Measurements from ENCODE around the gene CCDC87.
A peak's percentile ranks its signal among the peaks of the same experiment; 100 is the strongest.
"Not testable (repeated sequence)": the region's sequence is repeated elsewhere in the genome, so short reads cannot be mapped to it uniquely, and the experiment has no call there.

Gene CCDC87

GRCh38 chr11:66614073-66614472 is 21.2 kb upstream of the CCDC87 start:
- DNase-seq: no peak

- no peak for DNase-seq
These were observed 19.6 kb upstream of the CCDC87 start for GRCh38 chr11:66612458-66612857.

- DNase-seq: no peak
These were observed 17.1 kb upstream of the CCDC87 start for GRCh38 chr11:66609721-66610617.

GRCh38 chr11:66607126-66607834 is 14.4 kb upstream of the CCDC87 start:
- no peak for DNase-seq

- not testable (repeated sequence) for DNase-seq
These were observed 13.7 kb upstream of the CCDC87 start for GRCh38 chr11:66606608-66607007.

GRCh38 chr11:66604155-66604554 is 11.3 kb upstream of the CCDC87 start:
- DNase-seq: no peak

- DNase-seq: no peak
These were observed 10.2 kb upstream of the CCDC87 start for GRCh38 chr11:66603072-66603471.

GRCh38 chr11:66600631-66601233 is 7.9 kb upstream of the CCDC87 start:
- DNase-seq: no peak

- no peak for DNase-seq
These were observed 7.4 kb upstream of the CCDC87 start for GRCh38 chr11:66600219-66600618.

GRCh38 chr11:66598993-66599392 is 6.1 kb upstream of the CCDC87 start:
- DNase-seq: no peak

GRCh38 chr11:66595245-66595904 is 2.5 kb upstream of the CCDC87 start:
- no peak for DNase-seq

GRCh38 chr11:66593650-66594049 is 787 bp upstream of the CCDC87 start:
- no peak for DNase-seq

GRCh38 chr11:66593303-66593635 is 406 bp upstream of the CCDC87 start:
- DNase-seq: no peak

GRCh38 chr11:66591175-66591574 is 1.7 kb downstream of the CCDC87 start:
- DNase-seq: no peak

GRCh38 chr11:66589996-66590675 is 2.7 kb downstream of the CCDC87 start:
- no peak for DNase-seq

GRCh38 chr11:66589315-66589714 is 3.5 kb downstream of the CCDC87 start:
- not testable (repeated sequence) for DNase-seq

GRCh38 chr11:66586136-66586535 is 6.7 kb downstream of the CCDC87 start:
- DNase-seq: no peak

GRCh38 chr11:66585447-66585846 is 7.4 kb downstream of the CCDC87 start:
- DNase-seq: not testable (repeated sequence)

- DNase-seq: not testable (repeated sequence)
These were observed 10.2 kb downstream of the CCDC87 start for GRCh38 chr11:66582565-66583147.

GRCh38 chr11:66581261-66581660 is 11.6 kb downstream of the CCDC87 start:
- DNase-seq: no peak

GRCh38 chr11:66580803-66581202 is 12.1 kb downstream of the CCDC87 start:
- no peak for DNase-seq

GRCh38 chr11:66579017-66579606 is 13.8 kb downstream of the CCDC87 start:
- DNase-seq: peak; percentile 59 to 84

Measured in NCI-H526 (cell line).